Measurements from ENCODE around the gene MRI1.
A peak's percentile ranks its signal among the peaks of the same experiment; 100 is the strongest.
"Not testable (repeated sequence)": the region's sequence is repeated elsewhere in the genome, so short reads cannot be mapped to it uniquely, and the experiment has no call there.

Gene MRI1

DNA sequence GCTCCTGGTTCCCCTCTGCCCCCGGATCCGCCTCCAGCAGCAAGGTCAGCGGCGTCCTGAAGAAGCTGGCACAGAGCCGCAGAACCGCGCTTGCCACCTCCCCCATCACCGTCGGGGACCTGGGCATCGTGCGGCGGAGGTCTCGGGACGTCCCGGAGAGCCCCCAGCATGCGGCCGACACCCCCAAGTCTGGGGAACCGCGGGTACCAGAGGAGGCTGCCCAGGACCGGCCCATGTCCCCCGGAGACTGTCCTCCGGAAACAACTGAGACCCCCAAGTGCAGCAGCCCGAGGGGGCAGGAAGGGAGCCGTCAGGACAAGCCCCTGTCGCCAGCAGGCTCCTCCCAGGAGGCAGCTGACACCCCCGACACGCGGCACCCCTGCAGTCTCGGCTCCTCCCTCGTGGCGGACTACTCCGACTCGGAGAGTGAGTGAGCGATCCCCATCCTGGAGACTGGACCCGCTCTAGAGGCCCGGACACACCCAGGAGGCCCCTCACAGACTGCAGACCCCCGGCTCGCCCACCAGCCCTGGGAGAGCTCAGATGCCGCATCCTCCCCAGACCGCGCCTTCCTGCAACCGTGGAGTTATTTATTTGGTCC, 1.6 kb upstream of the MRI1 start:
- DNase-seq = no peak

DNA sequence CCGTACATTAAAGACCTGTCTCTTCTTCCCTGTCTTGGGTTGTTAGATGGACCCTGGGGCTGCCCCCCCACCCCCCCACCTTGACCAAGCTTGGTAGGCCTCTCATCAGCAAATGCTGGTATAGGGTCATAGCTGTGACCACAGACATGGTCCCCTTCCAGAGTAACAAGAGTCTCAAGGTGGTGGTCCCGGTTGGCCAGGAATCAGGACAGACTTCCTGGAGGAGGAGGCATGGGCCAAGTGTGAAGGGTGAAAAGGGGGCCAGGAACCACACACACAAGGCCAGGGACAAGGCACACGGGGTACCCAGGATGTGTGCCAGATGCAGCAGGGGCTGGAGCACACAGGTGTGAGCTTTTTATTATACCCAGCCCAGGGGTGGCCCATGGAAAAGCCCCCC, 1.1 kb upstream of the MRI1 start:
- no peak for DNase-seq

DNA sequence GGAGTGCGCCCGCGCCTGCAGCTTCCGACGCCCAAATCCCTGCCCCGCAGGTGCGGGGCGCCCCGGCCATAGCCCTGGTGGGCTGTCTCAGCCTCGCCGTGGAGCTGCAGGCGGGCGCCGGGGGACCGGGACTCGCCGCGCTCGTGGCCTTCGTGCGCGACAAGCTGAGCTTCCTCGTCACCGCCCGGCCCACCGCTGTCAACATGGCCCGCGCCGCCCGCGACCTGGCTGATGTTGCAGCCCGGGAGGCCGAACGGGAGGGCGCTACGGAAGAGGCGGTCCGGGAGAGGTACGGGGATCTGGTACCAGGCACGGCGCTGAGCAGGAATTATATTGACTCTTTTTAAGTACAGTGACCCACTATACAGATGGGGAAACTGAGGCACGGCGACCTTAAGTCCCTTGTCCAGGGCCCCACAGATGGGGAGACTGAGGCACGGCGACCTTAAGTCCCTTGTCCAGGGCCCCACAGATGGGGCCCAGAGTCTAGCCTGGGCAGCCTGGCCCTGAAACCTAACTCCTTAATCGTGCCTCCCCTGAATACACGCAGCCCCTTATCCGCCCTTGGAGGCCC, 586 bp downstream of the MRI1 start:
- no peak for DNase-seq

DNA sequence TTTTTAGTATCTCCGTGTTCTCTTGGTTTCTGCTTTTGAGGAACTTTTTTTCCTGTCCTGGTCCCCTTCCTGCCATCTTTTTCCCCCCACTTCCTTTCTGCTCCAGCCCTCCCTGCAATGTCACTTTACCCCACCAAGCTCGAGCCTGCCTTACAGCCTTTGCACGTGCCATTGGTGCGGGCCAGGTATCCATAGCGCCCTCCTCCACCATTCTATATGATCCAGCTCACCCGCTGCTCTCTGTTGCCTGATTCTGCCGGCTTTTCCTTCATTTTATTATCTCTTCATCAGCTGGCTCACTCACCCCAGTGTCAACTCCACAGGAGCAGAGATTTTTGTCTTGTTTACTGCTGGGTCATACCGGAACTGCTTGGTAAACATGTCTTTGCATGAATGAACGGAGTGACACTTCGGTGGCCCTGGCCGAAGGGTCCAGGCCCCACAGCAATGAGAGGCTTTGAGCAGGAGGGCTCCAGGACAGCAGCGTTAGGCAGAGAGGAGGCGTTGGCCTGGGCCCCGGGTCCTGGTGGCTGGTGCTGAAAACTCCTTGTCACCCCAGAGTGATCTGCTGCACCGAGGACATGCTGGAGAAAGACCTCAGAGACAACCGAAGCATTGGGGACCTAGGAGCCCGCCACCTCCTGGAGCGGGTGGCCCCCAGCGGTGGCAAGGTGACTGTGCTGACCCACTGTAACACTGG, 1.2 kb downstream of the MRI1 start:
- DNase-seq = no peak

DNA sequence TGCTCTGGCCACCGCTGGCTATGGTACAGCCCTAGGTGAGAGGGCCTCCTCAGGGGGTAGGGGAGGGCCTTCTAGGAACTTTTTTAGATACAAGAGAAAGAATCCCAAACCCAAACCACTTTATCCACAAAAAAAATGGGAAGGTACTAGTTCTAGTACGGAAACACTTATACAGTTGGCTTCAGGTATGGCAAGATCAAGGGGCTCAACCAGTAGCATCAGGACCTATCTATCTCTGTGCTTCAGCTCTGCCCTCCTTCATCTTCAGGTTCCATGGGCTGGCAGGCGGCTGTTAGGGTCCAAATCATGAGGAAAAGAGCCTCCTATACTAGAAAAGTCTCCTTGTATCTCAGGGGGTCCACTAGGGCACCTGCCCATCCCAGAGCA, 1.8 kb downstream of the MRI1 start:
- DNase-seq = no peak

DNA sequence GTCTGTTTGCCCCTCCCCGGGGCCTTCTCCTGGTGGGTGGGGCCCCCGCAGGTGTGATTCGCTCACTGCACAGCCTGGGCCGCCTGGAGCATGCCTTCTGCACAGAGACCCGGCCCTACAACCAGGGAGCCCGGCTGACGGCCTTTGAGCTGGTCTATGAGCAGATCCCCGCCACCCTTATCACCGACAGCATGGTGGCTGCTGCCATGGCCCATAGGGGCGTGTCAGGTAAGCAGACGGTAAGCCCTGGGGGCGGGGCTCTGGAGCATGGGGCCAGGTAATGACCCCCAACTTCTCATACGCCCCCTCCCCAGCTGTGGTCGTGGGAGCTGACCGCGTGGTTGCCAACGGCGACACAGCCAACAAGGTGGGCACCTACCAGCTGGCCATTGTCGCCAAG, 4.2 kb downstream of the MRI1 start:
- no peak for DNase-seq

DNA sequence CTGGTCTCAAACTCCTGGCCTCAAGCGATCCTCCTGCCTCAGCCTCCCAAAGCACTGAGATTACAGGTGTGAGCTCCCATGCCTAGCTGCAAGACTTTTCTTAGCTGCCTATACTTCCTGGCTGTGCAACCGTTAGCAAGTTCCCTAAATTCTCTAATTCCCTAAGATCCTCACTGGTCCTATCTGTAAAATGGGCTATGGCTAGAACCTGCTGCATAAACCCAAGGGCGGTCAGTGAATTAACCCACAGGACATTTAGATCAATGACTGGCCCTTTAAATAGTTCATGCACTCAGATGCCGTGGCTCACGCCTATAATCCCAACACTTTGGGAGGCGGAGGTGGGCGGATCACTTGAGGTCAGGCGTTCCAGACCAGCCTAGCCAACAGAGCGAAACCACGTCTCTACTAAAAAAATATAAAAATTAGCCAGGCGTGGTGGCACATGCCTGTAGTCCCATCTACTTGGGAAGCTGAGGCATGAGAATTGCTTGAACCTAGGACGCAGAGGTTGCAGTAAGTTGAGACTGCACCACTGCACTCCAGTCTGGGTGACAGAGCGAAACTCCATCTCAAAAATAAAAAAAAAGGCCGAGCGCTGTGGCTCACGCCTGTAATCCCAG, 5.8 kb downstream of the MRI1 start:
- DNase-seq = no peak

DNA sequence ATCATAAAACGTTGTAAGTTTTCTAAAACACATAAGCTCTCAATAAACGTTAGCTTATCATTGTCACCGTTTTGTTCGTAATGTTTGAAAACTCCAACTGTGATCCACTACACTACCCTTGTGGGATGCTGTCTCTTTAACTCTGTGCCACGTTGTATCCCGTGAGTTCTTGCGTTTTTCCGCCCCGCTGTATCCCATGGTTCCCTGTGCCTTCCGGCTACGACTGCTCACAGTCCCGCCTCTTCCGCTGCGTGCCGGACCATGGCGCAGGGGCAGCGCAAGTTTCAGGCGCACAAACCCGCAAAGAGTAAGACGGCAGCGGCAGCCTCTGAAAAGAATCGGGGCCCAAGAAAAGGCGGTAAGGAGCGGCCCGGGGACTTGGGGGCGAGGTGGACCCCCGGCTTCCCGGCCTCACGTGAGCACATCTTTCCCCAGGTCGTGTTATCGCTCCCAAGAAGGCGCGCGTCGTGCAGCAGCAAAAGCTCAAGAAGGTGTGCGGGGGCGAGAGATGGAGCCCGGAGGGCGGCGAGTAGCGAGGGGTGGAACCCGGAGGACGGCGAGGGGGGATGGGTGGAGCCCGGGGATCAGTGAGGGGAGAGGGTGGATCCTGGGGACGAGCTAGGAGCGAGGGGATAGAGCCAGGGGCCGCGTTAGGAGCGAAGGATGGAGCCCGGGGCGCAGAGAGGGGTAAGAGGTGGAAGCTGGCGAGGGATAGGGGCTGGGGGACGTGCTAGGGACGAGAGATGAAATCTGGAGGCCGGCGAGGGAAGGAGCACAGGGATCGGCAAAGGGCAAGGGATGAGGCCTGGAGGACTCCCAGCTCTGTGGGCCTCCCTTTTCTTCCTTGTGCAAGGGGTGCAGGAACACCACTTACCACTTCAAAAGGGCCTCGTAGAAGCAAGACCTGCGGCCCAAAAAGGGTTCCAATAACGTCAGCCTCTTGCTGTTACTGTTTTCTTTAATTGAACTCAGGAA, 10.2 kb downstream of the MRI1 start, which contains the start of gene C19orf53:
Gene C19orf53, plus strand, starts transcription at position 240 of the 975 bp plus-strand sequence. Its CDS starts 22 bp downstream, at position 262.
- DNase-seq = peak; percentile 68

DNA sequence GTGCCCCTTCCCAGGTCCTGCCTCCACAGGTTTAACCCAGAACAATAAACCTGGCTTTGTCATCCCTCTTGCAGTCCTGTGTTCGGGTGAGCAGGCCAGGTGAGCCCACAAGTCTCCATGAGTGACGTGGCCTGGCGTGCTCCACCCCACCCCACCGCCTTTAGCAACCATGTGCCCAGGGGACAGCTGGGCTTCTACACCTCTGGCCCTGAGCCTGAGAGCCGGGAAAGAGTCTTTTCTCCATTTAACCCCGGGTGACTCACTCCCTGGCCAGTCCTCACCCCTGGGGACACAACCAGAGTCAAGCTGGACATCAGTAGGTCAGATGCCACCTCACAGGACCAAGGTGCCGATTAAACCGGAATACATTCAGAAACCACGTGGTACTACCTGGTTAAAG, 14.1 kb downstream of the MRI1 start:
- DNase-seq = no peak

DNA sequence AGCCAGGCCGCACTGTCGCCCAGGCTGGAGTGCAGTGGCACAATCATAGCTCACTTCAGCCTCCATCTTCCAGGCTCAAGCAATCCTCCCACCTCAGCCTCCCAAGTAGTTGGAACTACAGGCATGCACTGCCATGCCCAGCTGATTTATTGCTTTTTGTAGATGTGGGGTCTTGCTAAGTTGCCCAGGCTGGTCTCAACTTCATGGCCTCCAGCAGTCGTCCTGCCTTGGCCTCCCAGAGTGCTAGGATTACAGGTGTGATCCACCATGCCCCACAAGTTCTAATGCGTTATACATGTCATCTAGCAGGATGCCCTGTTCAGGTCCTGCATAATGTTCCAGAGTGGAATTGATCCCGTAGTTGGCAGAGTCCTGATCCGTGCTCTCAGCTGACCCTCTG, 14.5 kb downstream of the MRI1 start:
- DNase-seq = no peak

DNA sequence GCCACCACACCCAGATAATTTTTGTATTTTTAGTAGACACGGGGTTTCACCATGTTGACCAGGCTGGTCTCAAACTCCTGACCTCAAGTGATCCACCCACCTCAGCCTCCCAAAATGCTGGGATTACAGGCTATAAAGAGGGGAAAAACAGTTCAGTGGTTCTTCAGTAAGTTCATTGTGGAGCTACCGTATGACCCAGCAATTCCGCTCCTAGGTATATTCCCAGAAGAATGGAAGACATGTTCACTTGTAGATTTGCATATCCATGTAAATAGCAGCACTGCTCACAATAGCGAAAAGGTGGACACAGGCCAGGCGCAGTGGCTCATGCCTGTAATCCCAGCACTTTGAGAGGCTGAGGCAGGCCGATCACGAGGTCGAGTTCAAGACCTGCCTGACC, 15.5 kb downstream of the MRI1 start:
- not testable (repeated sequence) for DNase-seq

DNA sequence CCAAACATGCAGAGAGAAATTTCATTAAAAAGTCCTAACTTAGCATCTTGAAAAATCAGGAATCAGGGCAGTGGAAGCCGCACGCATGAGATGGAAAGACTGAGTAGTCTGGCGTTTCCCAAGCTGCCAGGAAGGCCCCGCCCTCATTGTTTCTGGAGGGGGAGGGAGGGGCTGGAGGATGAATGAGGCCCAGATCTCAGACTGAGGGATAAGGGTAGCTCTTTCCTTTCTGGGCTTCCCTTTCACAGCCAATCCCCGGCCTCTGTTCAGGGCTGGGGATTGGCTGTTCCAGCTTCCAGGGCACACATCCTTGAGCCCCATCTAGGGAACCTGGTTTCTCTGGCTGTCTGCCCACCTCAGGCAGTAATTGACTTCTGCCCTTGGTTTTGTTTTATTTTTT, 17.2 kb downstream of the MRI1 start:
- no peak for DNase-seq

DNA sequence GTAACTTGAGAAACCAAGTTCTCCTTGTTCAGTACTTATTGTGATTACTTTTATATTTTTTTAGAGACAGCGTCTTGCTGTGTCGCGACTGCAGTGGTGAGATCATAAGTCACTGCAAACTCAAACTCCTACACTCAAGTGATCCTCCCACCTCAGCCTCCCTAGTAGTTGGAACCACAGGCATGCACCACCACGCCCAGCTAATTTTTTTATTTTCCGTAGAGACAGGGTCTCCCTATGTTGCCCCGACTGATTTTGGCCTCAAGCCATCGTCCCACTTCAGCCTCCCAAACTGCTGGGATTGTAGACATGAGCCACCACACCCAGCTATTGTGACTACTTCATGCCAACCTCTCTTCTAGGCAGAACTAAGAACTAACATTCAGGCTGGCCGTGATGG, 18.2 kb downstream of the MRI1 start:
- no peak for DNase-seq

DNA sequence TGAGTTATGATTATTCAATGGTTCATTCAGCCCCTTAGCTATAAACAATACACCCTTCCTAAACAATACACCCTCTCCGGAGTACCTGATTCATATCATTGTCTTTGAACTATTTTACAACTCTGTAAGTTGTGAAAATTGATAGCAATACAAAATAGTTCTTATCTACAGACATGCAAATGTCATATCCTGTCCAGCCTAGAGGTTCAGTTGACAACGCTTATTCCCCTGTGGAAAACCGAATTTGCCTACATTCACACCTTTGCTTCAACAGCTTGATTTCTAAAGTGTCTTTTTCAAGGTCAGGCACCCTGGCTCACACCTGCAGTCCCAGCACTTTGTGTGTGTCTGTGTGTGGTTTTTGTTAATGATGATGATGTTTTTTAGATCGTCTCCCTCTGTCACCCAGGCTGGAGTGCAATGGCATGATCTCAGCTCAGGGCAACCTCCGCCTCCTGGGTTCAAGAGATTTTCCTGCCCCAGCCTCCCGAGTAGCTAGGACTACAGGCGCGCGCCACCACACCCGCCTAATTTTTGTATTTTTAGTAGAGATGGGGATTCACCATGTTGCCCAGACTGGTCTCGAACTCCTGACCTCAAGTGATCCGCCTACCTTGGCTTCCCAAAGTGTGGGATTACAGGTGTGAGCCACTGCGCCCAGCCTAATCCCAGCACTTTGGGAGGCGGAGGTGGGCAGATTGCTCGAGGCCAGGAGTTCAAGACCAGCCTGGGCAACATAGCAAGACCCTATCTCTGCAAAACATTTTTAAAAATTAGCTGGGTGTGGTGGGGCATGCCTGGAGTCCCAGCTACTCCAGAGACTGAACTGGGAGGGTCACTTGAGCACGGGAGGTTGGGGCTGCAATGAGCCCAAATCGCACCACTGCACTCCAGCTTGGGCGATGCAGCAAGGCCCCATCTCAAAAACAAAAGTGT, 19.5 kb downstream of the MRI1 start:
- DNase-seq = no peak

DNA sequence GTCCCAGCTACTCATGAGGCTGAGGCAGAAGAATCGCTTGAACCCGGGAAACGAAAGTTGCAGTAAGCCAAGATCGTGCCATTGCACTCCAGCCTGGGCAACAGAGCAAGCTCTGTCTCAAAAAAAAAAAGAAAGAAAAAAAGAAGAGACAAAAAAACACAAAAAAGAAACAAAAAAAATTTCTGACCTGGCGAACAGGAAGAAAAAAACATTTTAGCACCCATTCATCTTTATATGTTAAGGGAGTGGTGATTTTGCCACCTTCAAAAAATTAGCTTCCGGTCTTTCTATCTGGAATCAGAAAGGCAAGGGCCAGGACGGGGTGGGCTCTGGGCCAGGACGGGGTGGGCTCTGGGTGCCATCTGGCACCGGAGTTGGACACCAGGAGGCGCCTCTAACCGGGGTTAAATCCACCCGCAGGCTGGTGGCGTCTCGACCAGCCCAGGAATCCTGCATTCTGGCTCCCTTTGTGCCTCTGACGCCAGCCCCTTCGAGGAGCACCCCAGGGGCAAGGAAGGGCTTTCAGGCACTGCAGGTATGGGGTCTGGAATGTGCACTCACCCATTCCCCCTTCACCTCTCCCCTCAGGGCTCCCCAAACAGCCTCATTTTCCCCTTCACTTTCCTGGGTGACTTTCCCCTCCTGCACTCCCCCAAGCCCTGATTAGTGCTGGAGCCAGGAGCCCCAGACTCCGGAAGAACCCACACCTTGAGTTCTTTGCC, 20.6 kb downstream of the MRI1 start:
- no peak for DNase-seq

DNA sequence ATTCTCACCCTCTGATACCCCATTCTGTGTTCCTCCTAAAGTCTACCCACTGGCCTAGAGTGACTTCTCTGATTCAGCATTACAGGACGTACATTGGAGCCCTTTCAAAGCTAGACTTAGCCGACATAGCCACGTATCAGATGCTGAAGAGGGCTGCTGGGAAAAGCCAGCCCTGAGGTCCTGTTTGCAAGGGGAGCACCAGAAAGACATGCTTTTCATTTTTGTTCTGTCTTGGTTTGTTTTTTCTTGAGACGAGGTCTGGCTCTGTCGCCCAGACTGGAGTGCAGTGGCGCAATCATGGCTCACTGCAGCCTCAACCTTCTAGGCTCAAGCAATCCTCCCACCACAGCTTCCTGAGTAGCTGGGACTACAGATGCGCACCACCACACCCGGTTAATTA, 24.7 kb downstream of the MRI1 start:
- no peak for DNase-seq

DNA sequence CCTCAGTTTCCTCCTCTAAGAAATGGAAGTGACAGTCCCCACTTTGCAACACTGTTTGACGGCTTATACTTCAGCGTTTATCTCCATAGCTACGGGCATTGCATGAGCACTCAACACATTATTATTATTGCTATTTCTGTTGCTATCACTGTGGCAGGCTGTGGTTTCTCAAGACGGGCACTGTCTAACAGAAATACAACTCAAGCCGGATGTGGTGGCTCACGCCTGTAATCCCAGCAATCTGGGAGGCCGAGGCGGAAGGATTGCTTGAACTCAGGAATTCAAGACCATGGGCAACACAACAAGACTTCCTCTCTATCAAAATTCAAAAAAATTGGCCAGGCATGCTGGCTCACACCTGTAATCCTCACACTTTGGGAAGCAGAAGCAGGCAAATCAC, 26.0 kb downstream of the MRI1 start:
- no peak for DNase-seq

DNA sequence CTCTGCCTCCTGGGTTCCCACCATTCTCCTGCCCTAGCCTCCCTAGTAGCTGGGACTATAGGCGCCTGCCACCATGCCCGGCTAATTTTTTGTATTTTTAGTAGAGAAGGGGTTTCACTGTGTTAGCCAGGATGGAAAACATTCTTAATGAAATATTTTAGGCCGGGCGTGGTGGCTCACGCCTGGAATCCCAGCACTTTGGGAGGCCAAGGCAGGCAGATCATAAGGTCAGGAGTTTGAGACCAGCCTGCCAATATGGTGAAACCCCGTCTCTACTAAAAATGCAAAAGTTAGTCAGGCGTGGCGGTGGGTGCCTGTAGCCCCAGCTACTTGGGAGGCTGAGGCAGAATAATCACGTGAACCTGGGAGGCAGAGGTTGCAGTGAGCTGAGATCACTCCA, 29.0 kb downstream of the MRI1 start:
- not testable (repeated sequence) for DNase-seq

DNA sequence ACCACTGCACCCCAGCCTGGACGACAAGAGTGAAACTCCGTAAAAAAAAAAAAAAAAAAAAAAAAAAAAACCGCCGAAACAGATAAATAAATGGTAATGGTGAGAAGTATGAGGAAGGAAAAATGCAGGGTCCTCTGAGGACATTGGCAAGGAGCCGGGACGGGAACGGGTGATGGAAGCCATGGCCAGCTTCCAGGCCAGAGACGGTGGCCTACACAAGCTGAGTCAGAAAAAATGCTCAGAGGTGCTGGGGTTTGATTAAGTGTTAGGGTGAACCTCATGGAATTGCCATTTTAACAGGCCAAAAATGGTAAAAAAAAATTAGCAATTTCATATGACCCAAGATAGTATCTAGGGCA, 30.1 kb downstream of the MRI1 start:
- DNase-seq = no peak

DNA sequence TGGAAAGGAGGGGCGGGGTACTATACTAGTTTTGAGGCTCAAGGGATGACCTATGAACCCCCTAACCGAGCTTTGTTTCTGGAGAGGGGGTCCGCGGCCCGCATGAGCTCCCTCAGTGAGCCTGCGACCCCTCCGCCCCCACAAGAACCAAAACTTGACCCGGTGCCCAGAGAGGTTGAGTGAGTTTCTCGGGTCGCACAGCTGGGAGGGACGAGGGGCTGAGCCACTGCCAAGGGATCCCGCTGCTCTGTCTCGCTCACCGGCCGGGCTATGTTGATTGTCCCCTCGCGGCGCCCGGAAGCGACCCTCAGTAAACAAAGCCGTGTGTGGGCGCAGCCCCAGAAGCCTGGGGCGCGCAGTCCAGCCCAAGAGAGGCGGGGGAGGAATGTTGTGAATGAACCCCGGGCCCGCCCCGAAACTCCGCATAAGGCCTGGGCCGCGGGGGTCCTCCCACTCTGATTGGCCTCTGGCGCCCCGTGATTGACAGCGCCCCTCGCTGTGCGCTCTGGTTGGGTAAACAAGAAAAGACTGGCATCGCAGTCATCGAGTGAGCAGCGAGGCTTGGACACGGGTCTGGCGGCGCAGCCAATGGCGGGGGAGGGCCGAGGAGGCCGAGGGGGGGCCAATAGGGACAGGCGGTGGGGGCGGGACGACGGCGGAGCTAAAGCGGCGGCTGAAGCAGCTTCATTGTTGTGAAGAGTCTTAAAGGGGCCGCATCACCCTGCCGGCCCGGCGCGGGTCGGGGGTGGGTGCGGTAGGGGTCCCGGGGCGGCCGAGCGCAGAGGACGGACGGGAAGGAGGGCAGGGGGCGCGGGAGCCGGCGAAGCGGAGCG, 30.7 kb downstream of the MRI1 start, which contains the start of gene ZSWIM4:
Gene ZSWIM4, plus strand, starts transcription at position 687 of the 833 bp plus-strand sequence. CDS start 206 bp downstream, outside the sequence.
- DNase-seq = peak; percentile 89

All from NCI-H748 treated with DMSO at 0.1 percent for 48 hours (cell line).